Loucy (cell line): Measurements from ENCODE around the gene HSD3B2.
"Not testable (repeated sequence)": the region's sequence is repeated elsewhere in the genome, so short reads cannot be mapped to it uniquely, and the experiment has no call there.

Source experiments
- H2AFZ ChIP-seq: fragments of 200-600 bp; sonication (generic); 2 replicates; pipeline ENCODE4 v1.6.0; 2016; ENCODE audit warnings: antibody characterized with exemption, mild to moderate bottlenecking, low read length, moderate library complexity
- H3F3A ChIP-seq: fragments of 200-600 bp; 2 replicates; pipeline ENCODE4 v1.6.0; 2016; ENCODE audit warnings: antibody characterized with exemption, low read depth, mild to moderate bottlenecking
- H3K27me3 ChIP-seq: fragments of 200-600 bp; sonication (generic); 2 replicates; pipeline ENCODE4 v1.6.1; 2014; ENCODE audit warnings: low read length, mild to moderate bottlenecking; ENCODE audit not compliant: insufficient read depth, poor library complexity, severe bottlenecking
- H3K36me3 ChIP-seq: fragments of 200-600 bp; sonication (generic); 2 replicates; pipeline ENCODE4 v1.6.1; 2016; ENCODE audit warnings: low read length; ENCODE audit not compliant: insufficient read depth
- H3K4me1 ChIP-seq: fragments of 200-600 bp; sonication (generic); 2 replicates; pipeline ENCODE4 v1.5.1; 2014; ENCODE audit warnings: low read length, mild to moderate bottlenecking; ENCODE audit not compliant: insufficient read depth, poor library complexity, severe bottlenecking
- H3K4me2 ChIP-seq: fragments of 200-600 bp; sonication (generic); 2 replicates; pipeline ENCODE4 v1.6.0; 2014; ENCODE audit warnings: antibody characterized with exemption, low read length, low read depth, mild to moderate bottlenecking; ENCODE audit not compliant: poor library complexity, severe bottlenecking
- H3K4me3 ChIP-seq: fragments of 200-600 bp; sonication (generic); 2 replicates; pipeline ENCODE4 v1.5.1; 2014; ENCODE audit warnings: low read length, mild to moderate bottlenecking, mixed read lengths; ENCODE audit not compliant: poor library complexity, severe bottlenecking
- H3K79me2 ChIP-seq: fragments of 200-600 bp; sonication (generic); 2 replicates; pipeline ENCODE4 v1.6.1; 2014; ENCODE audit warnings: low read length; ENCODE audit not compliant: insufficient read depth
- H3K9ac ChIP-seq: fragments of 200-600 bp; sonication (generic); 2 replicates; pipeline ENCODE4 v1.6.0; 2014; ENCODE audit warnings: mild to moderate bottlenecking, low read depth, low read length, moderate library complexity; ENCODE audit not compliant: poor library complexity, severe bottlenecking
- H3K9me2 ChIP-seq: fragments of 200-600 bp; sonication (generic); replicated peaks from 2 replicates; pipeline ENCODE4 v1.6.1; 2016; ENCODE audit warnings: low read depth, low read length, mixed read lengths
- H3K9me3 ChIP-seq: fragments of 200-600 bp; sonication (generic); 2 replicates; pipeline ENCODE4 v1.6.1; 2014; ENCODE audit warnings: mild to moderate bottlenecking, antibody characterized with exemption, low read length, low read depth; ENCODE audit not compliant: insufficient read depth
- H4K20me1 ChIP-seq: fragments of 200-600 bp; sonication (generic); 2 replicates; pipeline ENCODE4 v1.6.0; 2014; ENCODE audit warnings: antibody characterized with exemption, low read length, mild to moderate bottlenecking; ENCODE audit not compliant: insufficient read depth, poor library complexity, severe bottlenecking
- CTCF ChIP-seq: fragments of 200-600 bp; sonication (generic); conservative IDR thresholded peaks from 2 replicates; pipeline ENCODE4 v1.5.1; 2014; ENCODE audit warnings: mild to moderate bottlenecking, antibody characterized with exemption, low read length
- EZH2phosphoT487 ChIP-seq: fragments of 200-600 bp; IDR thresholded peaks from 2 replicates; pipeline ENCODE4 v1.6.1; 2018; ENCODE audit warnings: antibody characterized with exemption, mild to moderate bottlenecking, moderate library complexity, borderline replicate concordance

Gene HSD3B2

GRCh38 chr1:119375366-119375765, 39.6 kb upstream of the HSD3B2 start:
- no peaks in the 10 kb centered on the region for H3K27me3 ChIP-seq
- H3K4me3 ChIP-seq, result no peak overlapping the region
- no peaks in the 10 kb centered on the region for H3K79me2 ChIP-seq
- H3K9ac ChIP-seq, result no peak overlapping the region
- no peak overlapping the region for H3K4me2 ChIP-seq
- no peaks in the 10 kb centered on the region for H4K20me1 ChIP-seq
- no peaks in the 10 kb centered on the region for H3K4me1 ChIP-seq
- H3K9me3 ChIP-seq, result no peaks in the 10 kb centered on the region
- H3K36me3 ChIP-seq, result no peaks in the 10 kb centered on the region
- H3K9me2 ChIP-seq, result no peaks in the 10 kb centered on the region
- TF ChIP-seq EZH2phosphoT487 (no peak), CTCF (no peak)
- no peaks in the 10 kb centered on the region for H3F3A ChIP-seq
- no peak overlapping the region for H2AFZ ChIP-seq

GRCh38 chr1:119376594-119376993, 38.4 kb upstream of the HSD3B2 start:
- Histone ChIP-seq H3K27me3 (no peaks in the 10 kb centered on the region), H3K79me2 (no peaks in the 10 kb centered on the region), H3K4me2 (no peak overlapping the region), H3K9me3 (no peaks in the 10 kb centered on the region), H3F3A (no peaks in the 10 kb centered on the region), H3K9me2 (no peaks in the 10 kb centered on the region), H3K4me3 (no peak overlapping the region), H3K9ac (no peak overlapping the region), H3K4me1 (no peaks in the 10 kb centered on the region), H2AFZ (no peak overlapping the region), H3K36me3 (no peaks in the 10 kb centered on the region), H4K20me1 (no peaks in the 10 kb centered on the region)
- TF ChIP-seq EZH2phosphoT487 (no peak), CTCF (no peak)

GRCh38 chr1:119377594-119377993, 37.4 kb upstream of the HSD3B2 start:
- not testable (repeated sequence) for H3K79me2 ChIP-seq, H3K9ac ChIP-seq, H3F3A ChIP-seq, H3K4me3 ChIP-seq, H3K4me1 ChIP-seq, H4K20me1 ChIP-seq, H3K9me3 ChIP-seq, H3K36me3 ChIP-seq, H3K27me3 ChIP-seq, H2AFZ ChIP-seq, H3K4me2 ChIP-seq, H3K9me2 ChIP-seq

GRCh38 chr1:119379117-119379516, 35.8 kb upstream of the HSD3B2 start:
- Histone ChIP-seq H3K27me3 (no peaks in the 10 kb centered on the region), H3K4me2 (no peak overlapping the region), H3K36me3 (no peaks in the 10 kb centered on the region), H3K79me2 (no peaks in the 10 kb centered on the region), H3F3A (no peaks in the 10 kb centered on the region), H2AFZ (no peak overlapping the region), H3K9me3 (no peaks in the 10 kb centered on the region), H4K20me1 (no peaks in the 10 kb centered on the region), H3K9ac (no peak overlapping the region), H3K4me1 (no peaks in the 10 kb centered on the region), H3K9me2 (no peaks in the 10 kb centered on the region), H3K4me3 (no peak overlapping the region)
- TF ChIP-seq CTCF (no peak), EZH2phosphoT487 (no peak)
